ENCODE measurements around the gene PCDHA9.
"Not testable (repeated sequence)": the region's sequence is repeated elsewhere in the genome, so short reads cannot be mapped to it uniquely, and the experiment has no call there.

DNA sequence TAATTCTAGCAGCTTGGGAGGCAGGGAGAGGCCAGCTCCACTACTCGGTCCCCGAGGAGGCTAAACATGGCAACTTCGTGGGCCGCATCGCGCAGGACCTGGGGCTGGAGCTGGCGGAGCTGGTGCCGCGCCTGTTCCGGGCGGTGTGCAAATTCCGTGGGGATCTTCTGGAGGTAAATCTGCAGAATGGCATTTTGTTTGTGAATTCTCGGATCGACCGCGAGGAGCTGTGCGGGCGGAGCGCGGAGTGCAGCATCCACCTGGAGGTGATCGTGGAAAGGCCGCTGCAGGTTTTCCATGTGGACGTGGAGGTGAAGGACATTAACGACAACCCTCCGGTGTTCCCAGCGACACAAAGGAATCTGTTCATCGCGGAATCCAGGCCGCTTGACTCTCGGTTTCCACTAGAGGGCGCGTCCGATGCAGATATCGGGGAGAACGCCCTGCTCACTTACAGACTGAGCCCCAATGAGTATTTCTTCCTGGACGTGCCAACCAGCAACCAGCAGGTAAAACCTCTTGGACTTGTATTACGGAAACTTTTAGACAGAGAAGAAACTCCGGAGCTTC, 13.7 kb upstream of the PCDHA9 start:
- not testable (repeated sequence) for TF ChIP-seq POLR2A, CTCF (IDR thresholded peaks at IDR 0.05)
